ENCODE results near the gene URI1. TPM values are rescaled to one million over a fixed set of nuclear protein-coding genes. Genes with fewer than 3 reads are reported as not detected.
"Not testable (repeated sequence)": the region's sequence is repeated elsewhere in the genome, so short reads cannot be mapped to it uniquely, and the experiment has no call there.

The URI1 gene
- total RNA-seq, 4 donors from 2014 or later: 52.2 to 63.2 (median 58.6) TPM

- no peak for TF ChIP-seq CTCF (IDR thresholded peaks at IDR 0.05)
- no peak for ATAC-seq (ENCODE audit: low FRiP score)
- no peak for DNase-seq (ENCODE audit: low spot score)
These were observed 27.1 kb upstream of the URI1 start for GRCh38 chr19:29914933-29915332.

- not testable (repeated sequence) for ATAC-seq (ENCODE audit: low FRiP score); DNase-seq (ENCODE audit: low spot score)
These were observed 26.2 kb upstream of the URI1 start for GRCh38 chr19:29915832-29916231.

DNA sequence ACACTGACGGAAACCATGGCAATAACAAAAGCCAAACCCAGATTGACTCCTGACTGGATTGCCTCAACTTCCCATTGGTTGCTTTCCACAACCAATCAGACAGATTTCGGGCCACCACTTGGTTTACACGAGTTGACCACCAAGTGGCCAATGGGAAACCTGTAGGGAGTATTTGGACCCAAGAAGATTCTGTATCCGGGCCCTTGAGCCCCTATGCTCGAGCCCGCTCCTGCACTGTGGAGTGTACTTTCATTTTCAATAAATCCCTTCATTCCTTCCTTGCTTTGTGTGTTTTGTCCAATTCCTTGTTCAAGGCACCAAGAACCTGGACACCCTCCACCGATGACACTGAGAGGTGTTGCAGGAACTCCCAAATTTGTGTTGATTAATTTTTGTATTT, 24.1 kb upstream of the URI1 start:
- no peak for TF ChIP-seq CTCF (IDR thresholded peaks at IDR 0.05)
- no peak for DNase-seq (ENCODE audit: low spot score)
- no peak for ATAC-seq (ENCODE audit: low FRiP score)

DNA sequence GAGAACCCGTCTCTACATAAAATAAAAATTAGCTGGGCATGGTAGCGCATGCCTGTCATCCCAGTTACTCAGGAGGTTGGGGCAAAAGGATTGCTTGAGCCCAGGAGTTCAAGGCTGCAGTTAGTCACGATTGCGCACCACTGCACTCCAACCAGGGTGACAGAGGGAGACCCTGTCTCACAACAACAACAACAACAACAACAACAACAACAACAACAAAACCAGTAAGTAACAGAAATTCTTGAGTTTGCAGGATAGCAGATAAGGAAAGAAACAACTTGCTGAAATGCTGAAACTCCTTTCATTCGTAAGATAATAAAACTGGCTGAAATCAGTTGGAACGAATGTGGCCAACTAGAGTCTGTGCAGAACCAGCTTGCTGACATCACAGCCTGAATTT, 23.1 kb upstream of the URI1 start:
- no peak for DNase-seq (ENCODE audit: low spot score)
- no peak for TF ChIP-seq CTCF (IDR thresholded peaks at IDR 0.05)
- no peak for ATAC-seq (ENCODE audit: low FRiP score)

GRCh38 chr19:29922972-29923371, 19.1 kb upstream of the URI1 start:
- DNase-seq (ENCODE audit: low spot score): no peak
- no peak for ATAC-seq (ENCODE audit: low FRiP score)

GRCh38 chr19:29923653-29924052, 18.4 kb upstream of the URI1 start:
- DNase-seq (ENCODE audit: low spot score) (no peak), ATAC-seq (ENCODE audit: low FRiP score) (no peak)
- no peak for TF ChIP-seq CTCF (IDR thresholded peaks at IDR 0.05)

More at GRCh38 chr19:29922972-29923371, 19.1 kb upstream of the URI1 start:
- no peak for TF ChIP-seq CTCF (IDR thresholded peaks at IDR 0.05)

GRCh38 chr19:29926031-29926430, 16.0 kb upstream of the URI1 start:
- TF ChIP-seq CTCF (IDR thresholded peaks at IDR 0.05): no peak
- no peak for DNase-seq (ENCODE audit: low spot score)
- ATAC-seq (ENCODE audit: low FRiP score): no peak

- ATAC-seq (ENCODE audit: low FRiP score) (no peak), DNase-seq (ENCODE audit: low spot score) (no peak)
- TF ChIP-seq CTCF (IDR thresholded peaks at IDR 0.05): no peak
These were observed 15.2 kb upstream of the URI1 start for GRCh38 chr19:29926801-29927200.

Data from omental fat pad (tissue), 4 donors.